Transverse colon (tissue), 4 donors: ENCODE data around the gene GPR173.

ENCODE experiments used
- EP300 ChIP-seq: sonication (generic); formaldehyde crosslinking; IDR thresholded peaks from one replicate; pipeline ENCODE4 v1.6.1; 2017; ENCODE audit warnings: antibody characterized with exemption, low read depth
- POLR2A ChIP-seq: fragments of 450-650 bp; IDR thresholded peaks from one replicate; pipeline ENCODE4 v1.6.1; 2016; ENCODE audit warnings: antibody characterized with exemption, mild to moderate bottlenecking, moderate library complexity
- POLR2AphosphoS5 ChIP-seq, 3 donors: sonication (generic); formaldehyde crosslinking; IDR thresholded peaks; one replicate each; pipeline ENCODE4 v1.6.1; 2016; ENCODE audit warnings: antibody characterized with exemption in 3 of 3
- TF ChIP-seq, protein P1 (sequence below), 5 experiments: fragments of 200-600 bp in 3 of 5; fragments of 450-650 bp in 2 of 5; sonication (generic) in 3 of 5; IDR thresholded peaks; 1 replicate in 2 of 5; 2 replicates in 3 of 5; pipeline ENCODE4 v1.5.1; 2016 to 2017; ENCODE audit warnings: antibody characterized with exemption in 5 of 5, inconsistent platforms in 3 of 5, mild to moderate bottlenecking in 2 of 5, moderate library complexity in 1 of 5

DNA sequence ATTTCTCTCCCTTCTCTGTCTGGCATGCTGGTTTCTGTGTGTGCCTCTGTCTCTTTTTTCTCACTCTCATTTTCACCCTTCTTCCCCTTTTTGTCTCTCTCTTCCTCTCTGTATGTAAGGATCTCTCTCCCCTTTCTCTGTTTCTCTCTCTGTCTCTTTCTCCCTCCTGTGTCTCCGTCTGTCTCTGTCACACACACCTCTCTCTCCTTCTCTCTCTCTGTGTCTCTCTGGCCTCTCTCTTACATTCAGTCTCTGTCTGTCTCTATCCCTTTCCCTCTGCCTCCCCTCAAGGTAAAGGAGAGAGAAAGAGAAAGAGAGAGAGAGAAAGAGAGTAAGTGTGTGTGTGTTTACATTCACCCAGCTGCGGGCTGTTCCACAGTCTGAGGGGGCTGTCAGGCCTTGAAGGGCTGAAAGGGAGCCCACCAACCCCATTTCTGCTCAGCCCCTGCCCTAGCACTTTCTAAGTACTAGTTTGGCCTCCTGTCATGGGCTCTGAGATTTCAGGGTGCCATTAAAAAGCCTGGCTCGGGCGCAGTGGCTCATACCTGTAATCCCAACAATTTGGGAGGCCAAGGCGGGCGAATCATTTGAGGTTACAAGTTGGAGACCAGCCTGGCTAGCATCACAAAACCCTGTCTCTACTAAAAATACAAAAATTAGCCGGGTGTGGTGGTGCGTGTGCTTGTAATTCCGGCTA is 24.0 kb downstream of the GPR173 start:
- no peak for TF ChIP-seq POLR2A
- TF ChIP-seq, protein P1, sequence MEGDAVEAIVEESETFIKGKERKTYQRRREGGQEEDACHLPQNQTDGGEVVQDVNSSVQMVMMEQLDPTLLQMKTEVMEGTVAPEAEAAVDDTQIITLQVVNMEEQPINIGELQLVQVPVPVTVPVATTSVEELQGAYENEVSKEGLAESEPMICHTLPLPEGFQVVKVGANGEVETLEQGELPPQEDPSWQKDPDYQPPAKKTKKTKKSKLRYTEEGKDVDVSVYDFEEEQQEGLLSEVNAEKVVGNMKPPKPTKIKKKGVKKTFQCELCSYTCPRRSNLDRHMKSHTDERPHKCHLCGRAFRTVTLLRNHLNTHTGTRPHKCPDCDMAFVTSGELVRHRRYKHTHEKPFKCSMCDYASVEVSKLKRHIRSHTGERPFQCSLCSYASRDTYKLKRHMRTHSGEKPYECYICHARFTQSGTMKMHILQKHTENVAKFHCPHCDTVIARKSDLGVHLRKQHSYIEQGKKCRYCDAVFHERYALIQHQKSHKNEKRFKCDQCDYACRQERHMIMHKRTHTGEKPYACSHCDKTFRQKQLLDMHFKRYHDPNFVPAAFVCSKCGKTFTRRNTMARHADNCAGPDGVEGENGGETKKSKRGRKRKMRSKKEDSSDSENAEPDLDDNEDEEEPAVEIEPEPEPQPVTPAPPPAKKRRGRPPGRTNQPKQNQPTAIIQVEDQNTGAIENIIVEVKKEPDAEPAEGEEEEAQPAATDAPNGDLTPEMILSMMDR (IDR thresholded peaks at IDR 0.05): no peak
- no peak for TF ChIP-seq POLR2AphosphoS5 (IDR thresholded peaks at IDR 0.05)
- TF ChIP-seq EP300: no peak
